HEK293 (cell line): ENCODE results near the gene CDK2.

ENCODE experiments used
- MZF1 ChIP-seq: fragments of 450-650 bp; formaldehyde crosslinking; IDR thresholded peaks from 2 replicates; pipeline ENCODE4 v1.5.1; 2017; ENCODE audit warnings: missing biosample characterization, missing genetic modification characterization, borderline replicate concordance
- SP2 ChIP-seq: fragments of 450-650 bp; formaldehyde crosslinking; IDR thresholded peaks from 2 replicates; pipeline ENCODE4 v1.5.1; 2016; ENCODE audit warnings: missing biosample characterization, missing genetic modification characterization
- ZEB2 ChIP-seq: fragments of 450-650 bp; formaldehyde crosslinking; IDR thresholded peaks from 2 replicates; pipeline ENCODE4 v1.5.1; 2016; ENCODE audit warnings: missing biosample characterization, missing genetic modification characterization
- ZNF174 ChIP-seq: fragments of 450-650 bp; formaldehyde crosslinking; IDR thresholded peaks from 2 replicates; pipeline ENCODE4 v1.5.0; 2017; ENCODE audit warnings: missing biosample characterization, mild to moderate bottlenecking, missing genetic modification characterization
- ZNF18 ChIP-seq: fragments of 450-650 bp; formaldehyde crosslinking; IDR thresholded peaks from 2 replicates; pipeline ENCODE4 v1.5.1; 2016; ENCODE audit warnings: missing biosample characterization, missing genetic modification characterization
- ZNF24 ChIP-seq: fragments of 450-650 bp; formaldehyde crosslinking; IDR thresholded peaks from 2 replicates; pipeline ENCODE4 v1.5.1; 2016; ENCODE audit warnings: missing biosample characterization, missing genetic modification characterization
- ZNF37A ChIP-seq: fragments of 450-650 bp; IDR thresholded peaks from 2 replicates; pipeline ENCODE4 v1.5.1; 2018; ENCODE audit warnings: missing biosample characterization, missing genetic modification characterization
- ZNF548 ChIP-seq: fragments of 450-650 bp; formaldehyde crosslinking; IDR thresholded peaks from 2 replicates; pipeline ENCODE4 v1.5.1; 2016; ENCODE audit warnings: missing biosample characterization, missing genetic modification characterization
- ZNF555 ChIP-seq: fragments of 450-650 bp; formaldehyde crosslinking; conservative IDR thresholded peaks from 2 replicates; pipeline ENCODE4 v1.5.1; 2017; ENCODE audit warnings: missing biosample characterization, mild to moderate bottlenecking, missing genetic modification characterization, inconsistent platforms
- ZNF670 ChIP-seq: fragments of 450-650 bp; formaldehyde crosslinking; IDR thresholded peaks from 2 replicates; pipeline ENCODE4 v1.5.1; 2016; ENCODE audit warnings: missing biosample characterization, missing genetic modification characterization, low read depth
- ZNF776 ChIP-seq: fragments of 450-650 bp; formaldehyde crosslinking; IDR thresholded peaks from 2 replicates; pipeline ENCODE4 v1.5.0; 2017; ENCODE audit warnings: missing biosample characterization, missing genetic modification characterization, borderline replicate concordance
- TF ChIP-seq, protein P1 (sequence below): fragments of 450-650 bp; formaldehyde crosslinking; IDR thresholded peaks from 2 replicates; pipeline ENCODE4 v1.5.1; 2016; ENCODE audit warnings: missing biosample characterization, missing genetic modification characterization
- TF ChIP-seq, protein P2 (sequence below): fragments of 450-650 bp; formaldehyde crosslinking; optimal IDR thresholded peaks from 2 replicates; pipeline ENCODE3; 2016; ENCODE audit warnings: missing biosample characterization, mild to moderate bottlenecking, missing genetic modification characterization

- TF ChIP-seq, protein P1, sequence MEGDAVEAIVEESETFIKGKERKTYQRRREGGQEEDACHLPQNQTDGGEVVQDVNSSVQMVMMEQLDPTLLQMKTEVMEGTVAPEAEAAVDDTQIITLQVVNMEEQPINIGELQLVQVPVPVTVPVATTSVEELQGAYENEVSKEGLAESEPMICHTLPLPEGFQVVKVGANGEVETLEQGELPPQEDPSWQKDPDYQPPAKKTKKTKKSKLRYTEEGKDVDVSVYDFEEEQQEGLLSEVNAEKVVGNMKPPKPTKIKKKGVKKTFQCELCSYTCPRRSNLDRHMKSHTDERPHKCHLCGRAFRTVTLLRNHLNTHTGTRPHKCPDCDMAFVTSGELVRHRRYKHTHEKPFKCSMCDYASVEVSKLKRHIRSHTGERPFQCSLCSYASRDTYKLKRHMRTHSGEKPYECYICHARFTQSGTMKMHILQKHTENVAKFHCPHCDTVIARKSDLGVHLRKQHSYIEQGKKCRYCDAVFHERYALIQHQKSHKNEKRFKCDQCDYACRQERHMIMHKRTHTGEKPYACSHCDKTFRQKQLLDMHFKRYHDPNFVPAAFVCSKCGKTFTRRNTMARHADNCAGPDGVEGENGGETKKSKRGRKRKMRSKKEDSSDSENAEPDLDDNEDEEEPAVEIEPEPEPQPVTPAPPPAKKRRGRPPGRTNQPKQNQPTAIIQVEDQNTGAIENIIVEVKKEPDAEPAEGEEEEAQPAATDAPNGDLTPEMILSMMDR: no peak
- TF ChIP-seq ZNF24 (tag by site-specific recombination) (no peak), ZNF776 (tag by site-specific recombination) (no peak), ZNF18 (no peak), MZF1 (no peak), SP2 (no peak), ZNF37A (no peak), ZNF174 (no peak), ZNF548 (tag by site-specific recombination) (no peak), ZEB2 (tag by site-specific recombination) (no peak), ZNF670 (tag by site-specific recombination) (no peak), ZNF555 (tag by site-specific recombination) (no peak)
- TF ChIP-seq, protein P2, sequence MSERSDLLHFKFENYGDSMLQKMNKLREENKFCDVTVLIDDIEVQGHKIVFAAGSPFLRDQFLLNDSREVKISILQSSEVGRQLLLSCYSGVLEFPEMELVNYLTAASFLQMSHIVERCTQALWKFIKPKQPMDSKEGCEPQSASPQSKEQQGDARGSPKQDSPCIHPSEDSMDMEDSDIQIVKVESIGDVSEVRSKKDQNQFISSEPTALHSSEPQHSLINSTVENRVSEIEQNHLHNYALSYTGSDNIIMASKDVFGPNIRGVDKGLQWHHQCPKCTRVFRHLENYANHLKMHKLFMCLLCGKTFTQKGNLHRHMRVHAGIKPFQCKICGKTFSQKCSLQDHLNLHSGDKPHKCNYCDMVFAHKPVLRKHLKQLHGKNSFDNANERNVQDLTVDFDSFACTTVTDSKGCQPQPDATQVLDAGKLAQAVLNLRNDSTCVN (tag by site-specific recombination): no peak
Measured at GRCh38 chr12:55985341-55985740, 18.7 kb downstream of the CDK2 start.
